Measurements from ENCODE around the gene DCUN1D4. TPM values are rescaled to one million over a fixed set of nuclear protein-coding genes. Genes with fewer than 3 reads are reported as not detected.
A peak's percentile ranks its signal among the peaks of the same experiment; 100 is the strongest.

The DCUN1D4 gene
- total RNA-seq, 1 experiment from 2014 or later: 34.3 TPM

- Mint-ChIP-seq H3K4me3 (no peak overlapping the region), H3K4me1 (peaks cover 74% of the 10 kb centered on the region), H3K27ac (peak overlapping the region; percentile 29; the same call in 1 of the 2 replicates), H3K36me3 (no peaks in the 10 kb centered on the region; the same call in 1 of the 2 replicates), H3K27me3 (ENCODE audit: low read depth) (no peaks in the 10 kb centered on the region), H3K9me3 (no peaks in the 10 kb centered on the region)
- no peak for ATAC-seq
- ChIA-PET POLR2A (no interaction called here), CTCF (no interaction called here)
- DNase-seq (ENCODE audit: low spot score): no peak
- TF ChIP-seq MXD4 (CRISPR knock-in tag; IDR thresholded peaks at IDR 0.05; ENCODE audit: borderline replicate concordance) (no peak), ATF3 (CRISPR knock-in tag; conservative IDR thresholded peaks at IDR 0.05) (no peak), FOXJ3 (CRISPR knock-in tag; IDR thresholded peaks at IDR 0.05; ENCODE audit: borderline replicate concordance) (no peak), ZNF425 (CRISPR knock-in tag; conservative IDR thresholded peaks at IDR 0.05) (no peak), FOXP1 (CRISPR knock-in tag; IDR thresholded peaks at IDR 0.05; ENCODE audit: borderline replicate concordance) (no peak), SMAD3 (CRISPR knock-in tag; IDR thresholded peaks at IDR 0.05; ENCODE audit: borderline replicate concordance) (no peak), PRDM15 (CRISPR knock-in tag; IDR thresholded peaks at IDR 0.05) (no peak), EMX1 (CRISPR knock-in tag; IDR thresholded peaks at IDR 0.05) (no peak), ESRRA (CRISPR knock-in tag; IDR thresholded peaks at IDR 0.05; ENCODE audit: borderline replicate concordance) (no peak), OVOL2 (CRISPR knock-in tag; IDR thresholded peaks at IDR 0.05; ENCODE audit: borderline replicate concordance) (no peak), IRF1 (CRISPR knock-in tag; IDR thresholded peaks at IDR 0.05) (no peak)
Measured at GRCh38 chr4:51855270-51855669, 12.3 kb downstream of the DCUN1D4 start.

GRCh38 chr4:51855751-51856150 is 12.8 kb downstream of the DCUN1D4 start:
- H3K4me3 Mint-ChIP-seq: no peak overlapping the region
- no peak for TF ChIP-seq EMX1 (CRISPR knock-in tag; IDR thresholded peaks at IDR 0.05)
- H3K27me3 Mint-ChIP-seq (ENCODE audit: low read depth): no peaks in the 10 kb centered on the region
- 0 out of 2 replicates have a peak overlapping the region, but pooled peaks have one; percentile 29 for H3K27ac Mint-ChIP-seq
- DNase-seq (ENCODE audit: low spot score) (no peak), ATAC-seq (no peak)
- POLR2A ChIA-PET: no interaction called here
- CTCF ChIA-PET: no interaction called here
- H3K4me1 Mint-ChIP-seq: peaks cover 74% of the 10 kb centered on the region
- no peaks in the 10 kb centered on the region; the same call in 1 of the 2 replicates for H3K36me3 Mint-ChIP-seq
- no peaks in the 10 kb centered on the region for H3K9me3 Mint-ChIP-seq

- Mint-ChIP-seq H3K27me3 (ENCODE audit: low read depth) (no peaks in the 10 kb centered on the region), H3K4me1 (peaks cover 62% of the 10 kb centered on the region), H3K4me3 (no peak overlapping the region), H3K27ac (no peak overlapping the region), H3K36me3 (no peaks in the 10 kb centered on the region; the same call in 1 of the 2 replicates), H3K9me3 (no peaks in the 10 kb centered on the region)
- DNase-seq (ENCODE audit: low spot score) (no peak), ATAC-seq (no peak)
- CTCF ChIA-PET: no interaction called here
- POLR2A ChIA-PET: no interaction called here
- TF ChIP-seq CREB1 (CRISPR knock-in tag; IDR thresholded peaks at IDR 0.05) (no peak), ELF4 (CRISPR knock-in tag; IDR thresholded peaks at IDR 0.05; ENCODE audit: low read depth) (no peak), ESRRA (CRISPR knock-in tag; IDR thresholded peaks at IDR 0.05; ENCODE audit: borderline replicate concordance) (no peak), E2F5 (CRISPR knock-in tag; IDR thresholded peaks at IDR 0.05) (no peak), E2F1 (CRISPR knock-in tag; IDR thresholded peaks at IDR 0.05) (no peak), ZNF396 (CRISPR knock-in tag; IDR thresholded peaks at IDR 0.05; ENCODE audit: borderline replicate concordance) (no peak), PRRX2 (CRISPR knock-in tag; IDR thresholded peaks at IDR 0.05) (no peak), ZSCAN18 (CRISPR knock-in tag; IDR thresholded peaks at IDR 0.05) (no peak), CTCF (IDR thresholded peaks at IDR 0.05) (no peak), OVOL2 (CRISPR knock-in tag; IDR thresholded peaks at IDR 0.05; ENCODE audit: borderline replicate concordance) (no peak)
Measured at GRCh38 chr4:51858605-51859202, 15.8 kb downstream of the DCUN1D4 start.

All from WTC11 (cell line).